NCI-H82 (cell line): ENCODE measurements around the gene SH3YL1.
A peak's percentile ranks its signal among the peaks of the same experiment; 100 is the strongest.

Source experiments
- DNase-seq: peaks from one replicate; lab custom pipeline; 2025; lab: John Stamatoyannopoulos, UW

Gene SH3YL1, protein sequence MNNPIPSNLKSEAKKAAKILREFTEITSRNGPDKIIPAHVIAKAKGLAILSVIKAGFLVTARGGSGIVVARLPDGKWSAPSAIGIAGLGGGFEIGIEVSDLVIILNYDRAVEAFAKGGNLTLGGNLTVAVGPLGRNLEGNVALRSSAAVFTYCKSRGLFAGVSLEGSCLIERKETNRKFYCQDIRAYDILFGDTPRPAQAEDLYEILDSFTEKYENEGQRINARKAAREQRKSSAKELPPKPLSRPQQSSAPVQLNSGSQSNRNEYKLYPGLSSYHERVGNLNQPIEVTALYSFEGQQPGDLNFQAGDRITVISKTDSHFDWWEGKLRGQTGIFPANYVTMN

DNA sequence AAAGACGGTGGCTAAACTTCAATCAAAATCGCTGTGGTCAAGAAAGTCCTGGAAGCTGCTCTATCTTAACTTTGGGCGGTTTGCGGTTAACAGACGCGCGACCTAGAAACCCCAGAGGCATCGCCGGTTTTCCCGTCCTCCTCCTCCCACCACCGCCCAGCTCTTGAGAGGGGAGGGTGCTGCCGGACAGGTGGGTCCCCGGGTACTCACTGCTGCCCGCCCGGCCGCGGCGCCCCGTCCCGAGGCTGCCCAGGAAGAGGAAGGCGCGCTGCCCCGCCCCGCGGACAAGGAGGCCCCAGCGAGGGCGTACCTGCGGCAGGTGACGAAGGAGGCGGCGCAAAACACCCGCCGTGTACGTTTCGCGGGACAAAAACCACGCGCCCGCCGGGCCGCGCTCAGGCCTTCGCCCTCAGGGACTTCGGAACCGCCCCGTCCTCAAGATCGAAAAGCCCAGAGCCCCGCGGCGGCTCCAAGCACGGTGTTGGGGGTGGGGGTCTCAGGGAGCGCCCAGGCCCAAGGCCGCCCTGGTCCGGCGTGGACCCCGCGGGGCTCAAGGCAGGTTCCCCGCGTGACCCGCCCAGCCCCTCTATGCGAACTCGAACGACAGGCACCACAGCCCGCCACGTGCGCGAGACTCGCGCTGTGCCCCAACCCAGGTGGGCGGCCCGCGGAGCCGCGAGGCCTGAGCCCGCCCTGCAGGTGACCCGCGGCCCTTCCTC lies at the start of gene SH3YL1:
Gene SH3YL1 (minus strand): TSS at position 259 of the 719 bp plus-strand sequence. CDS start 48 bp downstream, at position 211.
- peak; percentile 56 for DNase-seq

DNA sequence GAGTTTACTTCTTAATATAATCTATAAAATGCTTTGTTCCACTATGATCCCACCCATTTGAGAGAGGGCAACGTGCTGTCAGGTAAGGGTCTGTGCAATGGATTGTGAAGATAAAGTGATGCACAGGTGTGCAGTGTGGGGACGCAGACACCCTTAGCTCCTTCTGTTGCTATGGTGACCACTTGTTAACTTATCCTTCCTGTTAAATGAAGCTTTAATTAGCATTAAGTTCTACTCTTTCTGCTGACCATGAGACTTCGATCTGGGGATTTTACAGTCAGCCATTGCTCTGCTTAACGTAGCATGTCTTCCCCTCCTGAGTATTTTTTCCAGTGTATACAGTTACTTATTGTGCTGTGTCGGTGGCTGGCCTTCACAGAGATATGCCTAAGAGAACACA lies 47.2 kb upstream of the SH3YL1 start:
- no peak for DNase-seq

DNA sequence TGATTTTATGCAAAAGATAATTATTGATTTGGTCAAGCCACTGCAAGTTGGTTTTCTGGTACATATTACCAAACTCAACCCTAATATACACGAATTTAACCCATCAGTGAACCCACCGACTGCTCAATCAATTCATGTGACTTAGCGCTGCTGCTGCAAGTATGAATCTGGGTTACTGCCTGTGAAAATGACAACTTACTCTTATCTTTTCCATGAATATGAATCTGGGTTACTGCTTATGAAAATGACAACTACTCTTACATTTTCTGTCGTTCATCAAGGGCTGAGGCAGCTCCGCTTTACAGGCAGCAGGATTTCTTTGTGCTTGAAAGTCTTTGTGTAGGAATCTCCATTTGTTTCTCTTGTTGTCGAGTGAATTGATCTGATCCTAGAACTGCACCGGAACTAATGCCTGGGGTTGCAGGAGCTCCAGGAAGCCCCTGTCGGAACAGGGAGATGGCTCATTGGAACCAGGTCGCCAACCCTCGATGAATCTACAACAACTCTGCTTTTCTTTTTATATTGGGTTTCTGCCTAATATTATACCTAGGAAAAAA lies 46.2 kb upstream of the SH3YL1 start:
- DNase-seq, result no peak

DNA sequence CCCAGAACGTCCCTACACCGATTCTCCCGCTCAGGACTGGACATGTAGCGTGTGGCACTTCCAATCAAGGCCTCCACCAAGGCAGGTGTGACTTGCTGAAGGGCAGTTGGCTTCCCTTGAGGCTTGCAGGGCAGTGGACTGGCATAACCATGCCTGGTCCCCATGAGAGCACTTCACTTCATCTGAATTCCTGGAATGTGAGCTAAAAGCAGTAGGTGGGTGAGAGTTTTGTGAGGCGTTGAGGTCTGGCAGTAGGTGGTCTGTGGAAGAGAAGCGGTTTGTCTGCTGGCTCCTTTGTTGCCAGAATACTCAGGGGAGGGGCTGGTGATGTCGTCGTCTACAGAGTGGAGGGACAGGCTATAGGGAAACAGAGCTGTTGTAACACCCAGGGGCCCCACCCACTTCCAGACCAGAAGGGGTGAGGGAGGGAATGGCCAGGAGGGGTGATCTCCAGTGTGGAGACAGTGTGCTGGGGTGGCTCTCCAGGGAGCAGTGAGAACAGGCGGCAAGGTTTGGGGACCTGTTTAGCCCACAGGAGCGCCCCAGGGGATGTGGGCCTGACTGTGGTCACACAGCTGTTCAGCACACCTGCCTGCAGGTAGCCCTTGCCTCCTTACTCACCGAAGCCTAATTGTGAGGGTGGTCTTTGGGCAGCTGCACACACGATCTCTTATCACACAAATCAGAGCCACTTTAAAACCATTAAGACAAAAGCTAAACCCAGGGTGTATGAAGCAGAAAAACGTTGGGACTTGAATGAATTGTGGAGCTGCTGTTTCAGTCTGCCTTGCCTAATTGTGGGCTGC lies 45.5 kb upstream of the SH3YL1 start:
- no peak for DNase-seq

DNA sequence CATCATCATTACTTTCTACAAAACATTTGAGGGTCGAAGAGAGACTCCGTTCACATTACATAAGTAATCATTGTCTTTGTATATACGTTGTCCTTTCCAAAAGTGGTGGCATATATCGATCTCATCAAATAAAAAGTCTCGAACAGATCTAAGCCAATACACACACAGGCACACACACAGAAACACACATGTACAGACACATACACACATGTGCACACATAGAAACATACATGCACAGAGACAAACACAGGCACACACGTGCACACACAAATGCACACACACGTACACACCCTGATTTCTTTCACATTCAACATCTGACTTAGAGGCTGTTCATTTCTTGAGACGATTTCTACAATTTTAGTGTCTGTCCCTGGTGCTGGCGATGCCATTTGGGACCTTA lies 41.5 kb upstream of the SH3YL1 start:
- DNase-seq, result no peak

DNA sequence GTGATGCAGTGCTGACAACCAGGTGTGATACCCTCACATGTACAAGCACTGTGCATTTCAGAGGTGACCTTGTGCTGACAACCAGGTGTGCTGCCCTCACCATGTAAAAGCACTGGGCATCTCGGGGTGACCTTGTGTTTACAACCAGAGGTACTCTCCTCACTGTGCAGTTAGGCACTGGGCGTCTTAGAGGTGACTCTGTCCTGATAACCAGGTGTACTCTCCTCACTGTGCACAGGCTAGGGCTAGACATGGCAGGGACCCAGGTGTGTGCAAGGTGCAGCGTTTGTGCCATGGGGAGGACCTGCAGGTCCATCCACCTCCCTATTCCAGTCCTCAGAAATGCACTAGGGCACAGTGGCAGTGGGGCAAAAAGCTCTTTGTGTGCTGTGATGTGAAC lies 32.5 kb upstream of the SH3YL1 start:
- no peak for DNase-seq

DNA sequence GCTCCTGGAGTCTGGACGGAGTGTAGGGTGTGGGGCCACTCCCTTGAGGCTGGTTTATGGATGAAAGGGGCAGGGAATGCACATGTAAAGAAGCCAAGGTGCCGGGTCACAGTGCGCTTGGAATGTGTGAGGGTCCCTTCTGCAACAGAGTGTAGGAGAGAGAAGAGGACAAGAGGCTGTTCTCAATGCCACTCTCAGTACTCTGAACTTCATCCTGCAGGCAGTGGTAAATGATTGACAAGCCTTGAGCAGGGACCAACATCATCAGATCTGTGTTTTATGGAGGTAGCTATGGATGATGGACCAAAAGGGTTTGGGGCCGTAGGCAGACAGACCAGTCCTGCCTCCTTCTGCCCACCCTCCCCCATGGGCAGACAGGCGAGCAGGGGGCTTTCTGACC lies 31.3 kb upstream of the SH3YL1 start:
- no peak for DNase-seq

DNA sequence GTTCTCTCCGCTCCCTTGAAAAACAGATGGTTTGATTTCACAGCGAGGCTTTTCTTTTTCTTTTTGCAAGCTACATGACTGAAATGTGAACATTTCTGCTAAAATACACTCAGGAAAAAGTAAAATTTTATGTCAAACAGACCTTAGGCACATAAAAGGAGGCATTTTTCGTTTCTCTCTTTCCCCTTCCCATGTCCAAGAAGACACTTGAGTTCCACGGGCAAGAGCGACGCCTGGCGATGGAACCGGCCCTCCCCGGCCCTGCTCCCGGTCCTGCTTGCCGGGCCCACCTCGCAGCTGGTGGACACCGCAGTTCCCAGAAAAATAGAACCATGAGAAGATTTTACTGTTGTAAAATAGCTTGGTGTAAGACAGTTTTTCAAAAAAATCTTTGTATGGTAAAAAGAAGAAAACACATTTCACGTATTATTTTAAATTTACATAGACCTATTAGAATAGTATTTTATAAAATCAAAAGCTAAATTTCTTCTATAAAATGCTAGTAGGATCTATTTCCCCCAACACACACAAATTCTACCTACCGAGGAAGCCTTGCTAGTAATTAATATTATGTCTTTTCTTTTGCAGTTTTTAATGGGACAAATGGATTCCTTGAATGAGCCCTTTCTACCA lies 26.4 kb upstream of the SH3YL1 start:
- peak; percentile 61 for DNase-seq

DNA sequence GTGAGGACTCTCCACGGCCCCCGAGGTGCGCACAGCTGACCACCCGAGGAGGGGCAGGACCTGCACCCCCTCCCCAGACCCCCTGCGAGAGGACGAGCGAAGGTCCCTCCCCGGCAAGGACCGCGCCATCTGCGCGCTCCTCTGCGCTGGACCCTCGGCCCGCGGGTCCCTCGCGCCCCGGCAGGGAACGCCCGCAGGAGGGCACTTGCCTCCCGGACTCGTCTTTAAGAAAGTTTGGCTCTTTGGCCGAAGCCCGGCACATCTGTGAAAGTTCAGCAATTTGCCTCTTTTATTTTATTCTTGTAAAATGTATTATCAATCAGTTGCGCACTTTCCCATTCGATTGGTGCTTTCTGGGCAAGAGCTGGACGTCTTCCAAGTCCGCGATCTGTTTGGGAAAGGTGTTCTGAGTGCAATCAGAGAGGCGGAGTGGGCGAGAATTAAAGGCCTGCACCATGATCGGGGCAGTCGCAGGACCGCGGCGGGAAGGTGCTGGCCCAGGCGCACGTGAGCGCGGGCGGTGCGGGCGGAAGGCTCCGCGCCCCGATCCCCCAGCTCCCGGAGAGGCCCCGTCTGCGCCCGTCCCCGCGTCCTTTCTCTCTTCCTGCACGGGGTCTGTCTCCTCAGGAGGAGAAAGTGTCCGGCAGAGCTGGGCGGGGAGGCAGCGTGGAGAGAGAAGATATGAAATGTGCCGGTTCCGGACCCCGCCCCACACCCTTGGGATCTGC lies 25.7 kb upstream of the SH3YL1 start:
- DNase-seq, result no peak

DNA sequence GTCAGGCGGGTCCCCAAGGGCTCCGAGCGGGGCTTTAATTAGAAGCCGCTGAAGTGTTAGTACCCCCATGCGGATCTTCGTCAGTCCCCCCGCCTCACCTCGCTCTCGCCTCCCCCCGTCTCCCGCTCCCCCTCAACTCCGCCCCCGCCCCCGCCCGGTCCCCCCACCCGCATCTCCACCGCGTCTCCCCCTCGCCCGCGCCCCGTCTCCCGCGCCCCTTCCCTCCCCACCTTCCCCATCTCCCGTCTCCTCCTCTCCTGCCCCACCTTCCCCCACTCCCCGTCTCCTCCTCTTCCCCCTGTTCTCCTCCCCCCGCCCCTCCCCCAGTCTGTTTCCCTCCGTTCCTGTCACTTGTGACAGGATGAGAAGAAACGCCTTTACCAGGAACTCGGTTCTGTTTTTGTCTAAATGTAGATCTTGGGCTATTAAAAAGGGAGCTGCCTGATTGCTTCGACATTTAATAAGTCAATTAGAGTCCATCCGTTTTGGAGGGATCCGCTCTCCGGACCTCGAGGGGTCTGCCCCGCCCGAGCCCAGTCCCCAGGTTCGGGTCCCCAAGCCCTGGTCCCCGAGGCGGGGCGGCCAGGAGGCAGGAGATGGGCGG lies 25.0 kb upstream of the SH3YL1 start:
- no peak for DNase-seq

DNA sequence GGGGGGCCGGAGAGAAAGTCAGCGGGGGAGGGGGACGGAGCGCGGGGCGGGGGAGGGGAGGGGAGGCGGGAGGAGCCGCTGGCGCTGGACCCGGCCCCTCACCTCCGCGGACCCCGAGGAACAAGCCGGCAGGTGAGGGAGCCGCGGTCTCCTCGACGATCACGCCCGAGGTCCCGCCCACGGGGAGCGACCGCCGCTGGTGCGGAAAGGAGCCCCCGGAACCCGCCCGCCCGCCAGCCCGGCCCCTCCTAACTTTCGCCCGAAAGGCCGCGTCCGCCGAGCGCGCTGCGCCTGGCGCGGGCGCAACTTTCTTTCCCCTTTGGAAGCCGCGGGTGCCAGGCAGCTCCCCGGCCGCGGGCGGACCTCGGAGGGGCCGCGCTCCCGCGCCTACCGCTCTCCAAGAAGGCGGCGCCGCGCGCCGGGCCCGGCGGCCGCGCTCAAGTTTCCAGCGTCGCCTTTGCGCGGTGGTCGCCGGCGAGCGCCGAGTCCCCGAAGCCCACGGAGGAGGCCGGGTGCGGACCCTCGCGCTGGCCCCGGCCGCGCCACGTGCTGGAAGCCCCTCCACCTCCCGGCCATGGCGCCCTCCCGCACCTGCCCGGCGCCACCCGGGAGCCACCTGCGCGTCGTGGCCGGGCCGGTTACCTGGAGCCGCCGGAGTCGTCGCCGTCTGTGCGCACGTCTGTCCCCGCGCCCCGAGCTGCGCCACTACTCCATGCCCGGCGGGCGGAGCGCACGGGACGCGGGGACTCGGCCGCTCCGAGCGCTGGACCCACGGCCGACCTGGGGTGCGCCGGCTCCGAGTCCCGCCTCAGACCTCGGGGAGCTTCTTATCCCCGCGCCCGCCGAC lies 24.3 kb upstream of the SH3YL1 start, which contains the start of gene ALKAL2:
Gene ALKAL2 (minus strand): TSS at position 181 of the 847 bp plus-strand sequence. CDS start 256 bp downstream, outside the sequence.
- no peak for DNase-seq

DNA sequence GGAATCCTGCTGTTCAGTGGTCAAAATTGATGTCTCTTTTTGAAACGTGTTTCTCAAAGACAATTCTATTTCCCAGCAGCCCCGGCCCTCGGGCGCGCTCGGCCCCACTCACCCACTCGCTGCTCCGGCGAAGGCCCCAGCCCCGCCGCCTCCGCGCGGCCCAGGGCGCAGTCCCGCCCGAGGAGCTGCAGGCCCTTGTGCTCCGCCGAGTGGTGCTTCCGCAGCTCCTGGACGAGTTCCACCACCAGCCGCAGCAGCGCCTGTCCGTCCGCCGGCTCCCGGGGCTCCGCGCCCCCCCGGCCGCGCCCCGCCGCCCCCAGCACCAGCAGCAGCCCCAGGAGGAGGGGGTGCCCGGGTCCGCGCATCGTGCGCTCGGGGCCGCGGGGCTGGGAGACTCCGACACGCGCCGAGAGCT lies 23.6 kb upstream of the SH3YL1 start:
- no peak for DNase-seq

DNA sequence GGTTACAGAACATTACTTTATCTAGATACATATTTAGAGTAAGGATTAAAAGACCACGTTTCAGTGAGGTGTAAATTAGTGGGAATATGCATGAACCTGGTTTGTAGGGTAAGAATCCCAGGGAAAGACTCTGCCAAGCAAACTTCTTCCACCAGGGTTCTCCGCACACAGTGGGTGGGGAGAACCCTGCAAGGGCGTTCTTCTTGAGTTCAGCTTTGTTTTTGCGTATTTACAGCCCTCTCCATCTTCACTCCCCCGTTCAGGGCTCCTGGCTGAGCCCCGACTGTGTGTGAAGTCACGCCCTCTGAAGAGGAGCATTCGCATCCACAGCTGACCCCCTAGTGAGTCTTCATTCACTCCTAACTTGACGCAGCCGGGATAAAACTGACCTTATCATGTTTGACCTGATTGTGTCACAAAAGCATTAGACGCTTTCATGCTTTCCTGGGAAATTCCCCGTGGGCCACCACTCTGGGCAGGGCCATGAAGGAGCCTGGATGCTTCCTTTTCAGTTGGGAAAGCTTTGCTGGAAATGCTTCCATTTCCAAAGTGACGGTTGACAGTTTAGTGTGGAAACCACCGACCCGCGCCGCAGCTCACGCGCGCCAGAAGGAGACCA lies 23.1 kb upstream of the SH3YL1 start:
- DNase-seq, result no peak

DNA sequence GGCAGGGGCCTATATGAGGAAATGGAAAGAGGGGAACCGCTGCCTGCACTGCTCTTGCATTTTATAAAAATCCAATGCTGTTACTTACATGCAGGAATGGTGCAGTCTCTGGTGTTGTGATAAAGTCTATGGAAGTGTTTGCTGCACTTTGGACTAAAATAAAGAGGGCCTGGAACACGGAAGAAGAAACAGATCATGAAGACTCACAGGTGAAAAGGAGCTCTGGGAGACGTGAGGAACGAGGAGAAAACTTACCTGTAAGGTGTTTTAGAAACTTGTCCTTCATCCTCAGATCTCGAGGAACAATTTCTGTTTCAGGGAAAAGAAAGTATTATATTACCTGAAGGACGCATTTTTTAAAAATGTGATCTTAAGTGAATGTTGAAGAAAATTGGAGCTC lies 22.2 kb upstream of the SH3YL1 start:
- no peak for DNase-seq

DNA sequence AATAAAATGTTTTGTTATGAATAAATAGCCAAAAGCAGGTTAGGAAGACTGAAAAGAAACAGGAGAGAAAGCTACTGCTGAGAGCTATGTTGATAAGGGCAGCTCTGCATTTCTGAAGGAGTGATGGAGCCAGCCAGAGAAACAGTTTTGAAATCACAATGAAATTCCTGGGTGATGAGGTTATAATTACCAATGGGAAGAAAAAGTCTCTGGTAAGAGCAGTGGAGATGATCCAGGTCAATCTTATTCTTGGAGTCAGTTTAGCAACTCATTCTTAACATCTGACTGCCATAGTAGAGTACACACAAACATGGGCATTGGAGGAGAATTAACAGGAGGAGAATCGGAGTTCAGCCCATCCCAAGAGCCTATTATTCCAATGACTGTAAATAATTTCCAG lies 21.7 kb upstream of the SH3YL1 start:
- DNase-seq, result no peak

DNA sequence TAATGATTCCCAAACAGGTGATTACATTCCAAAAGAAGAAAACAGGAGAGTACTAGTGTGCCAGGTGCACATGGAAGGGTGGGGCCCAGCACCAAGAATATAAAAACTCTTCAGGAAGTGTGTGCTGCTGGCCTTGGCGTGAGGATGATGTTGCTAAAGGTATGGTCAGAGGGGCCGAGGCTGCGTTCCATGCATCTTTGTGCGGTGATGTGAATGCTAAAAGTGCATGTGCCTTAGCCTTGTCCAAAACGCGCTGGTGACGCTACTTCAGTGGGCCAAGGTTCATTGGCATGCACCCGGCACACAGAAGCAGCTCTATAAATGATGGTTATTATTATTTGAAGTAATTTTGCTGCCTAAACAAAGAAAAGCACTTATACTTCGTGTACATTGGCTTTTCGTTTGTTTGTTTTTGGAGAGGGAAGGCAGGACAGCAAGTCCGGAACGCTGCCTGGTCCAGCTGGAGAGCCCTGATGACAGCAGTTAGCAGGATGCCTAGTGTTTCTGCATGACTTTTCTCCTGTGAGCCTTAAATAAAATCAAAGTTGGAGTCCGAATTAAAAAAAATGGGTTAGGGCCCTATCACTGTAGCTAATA lies 21.2 kb upstream of the SH3YL1 start:
- no peak for DNase-seq

DNA sequence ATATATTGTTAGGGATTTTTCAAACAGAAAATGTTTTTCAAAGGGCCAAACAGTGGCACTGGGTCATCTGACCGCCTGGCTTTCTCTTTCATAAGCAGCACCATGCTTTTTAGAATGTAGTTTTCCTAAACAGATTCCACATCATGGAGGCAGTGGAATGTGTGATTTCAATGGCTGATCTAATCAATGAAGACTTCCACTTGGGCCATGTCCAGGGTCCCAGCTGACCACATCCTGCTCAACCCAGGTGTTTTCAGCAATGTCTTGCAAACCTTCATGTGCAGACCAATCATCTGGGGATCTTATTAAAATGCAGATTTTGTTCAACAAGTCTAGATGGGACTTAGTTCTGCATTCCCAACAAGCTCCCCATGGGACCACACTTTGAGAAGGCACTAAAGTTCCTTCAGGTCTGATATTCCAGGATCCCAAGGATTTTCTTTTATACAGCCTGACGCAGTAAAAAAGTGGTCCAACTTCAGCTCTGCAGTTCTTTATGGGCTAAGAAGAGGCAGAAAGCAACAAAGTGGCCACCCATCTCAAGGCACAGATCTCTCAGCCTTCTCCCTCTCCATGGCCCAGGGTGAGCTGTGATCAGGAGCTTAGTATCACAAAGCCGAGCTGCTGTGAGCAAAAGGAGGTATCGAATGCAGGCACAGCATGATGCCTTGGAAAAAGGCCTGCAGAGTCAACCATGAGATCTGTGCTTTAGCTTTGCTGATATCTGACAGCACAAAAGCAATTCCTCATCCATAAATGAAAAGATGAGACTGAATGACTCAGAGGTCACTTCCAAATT lies 20.4 kb upstream of the SH3YL1 start:
- no peak for DNase-seq
